Suprapubic skin (tissue), 4 donors: ENCODE measurements around the gene METTL1. TPM values are rescaled to one million over a fixed set of nuclear protein-coding genes. Genes with fewer than 3 reads are reported as not detected.
A peak's percentile ranks its signal among the peaks of the same experiment; 100 is the strongest.

Experiments
- DNase-seq, 2 donors: peaks; one replicate each; pipeline ENCODE4 v3.0.0-alpha.2; 2019; ENCODE audit warnings: low spot score in 2 of 2
- H3K27ac ChIP-seq: fragments of 200-600 bp; sonication (generic); one replicate; pipeline ENCODE4 v1.5.1; 2019
- H3K27me3 ChIP-seq: fragments of 200-600 bp; sonication (generic); one replicate; pipeline ENCODE4 v1.5.1; 2019
- H3K36me3 ChIP-seq: fragments of 200-600 bp; sonication (generic); one replicate; pipeline ENCODE4 v1.5.1; 2019
- H3K4me1 ChIP-seq: fragments of 200-600 bp; sonication (generic); one replicate; pipeline ENCODE4 v1.5.1; 2019
- H3K4me3 ChIP-seq: fragments of 200-600 bp; sonication (generic); one replicate; pipeline ENCODE4 v1.5.1; 2019; ENCODE audit warnings: mild to moderate bottlenecking
- H3K9me3 ChIP-seq: fragments of 200-600 bp; sonication (generic); one replicate; pipeline ENCODE4 v1.5.1; 2019
- CTCF ChIP-seq, 2 donors: fragments of 200-600 bp in 1 of 2; fragments of 450-650 bp in 1 of 2; sonication (generic) in 1 of 2; IDR thresholded peaks; one replicate each; pipeline ENCODE4 v1.5.1; 2016 to 2019; ENCODE audit warnings: antibody characterized with exemption in 2 of 2, mild to moderate bottlenecking in 1 of 2, moderate library complexity in 1 of 2
- EP300 ChIP-seq: sonication (generic); formaldehyde crosslinking; IDR thresholded peaks from one replicate; pipeline ENCODE4 v1.6.1; 2017; ENCODE audit warnings: antibody characterized with exemption
- POLR2A ChIP-seq, 2 donors: fragments of 450-650 bp; IDR thresholded peaks; one replicate each; pipeline ENCODE4 v1.6.1; 2017; ENCODE audit warnings: antibody characterized with exemption in 2 of 2, mild to moderate bottlenecking in 2 of 2, moderate library complexity in 2 of 2
- POLR2AphosphoS5 ChIP-seq, 3 donors: sonication (generic); formaldehyde crosslinking; IDR thresholded peaks; one replicate each; pipeline ENCODE4 v1.6.1; 2017; ENCODE audit warnings: antibody characterized with exemption in 3 of 3
- WGBS: methylation state at CpG from one replicate; pipeline ENCODE4 v1.1.5; 2018; 5-methylcytosine and 5-hydroxymethylcytosine counted together
- total RNA-seq, 4 donors: library from RNA; depleted of rRNA; stranded (reverse); fragments of >200 nt; gene quantifications; one replicate each; pipeline ENCODE4 v1.1.0, GENCODE V29; 2016

METTL1 gene
- total RNA-seq, 4 donors from 2014 or later, result 9.1 to 24.1 (median 16.4) TPM

DNA sequence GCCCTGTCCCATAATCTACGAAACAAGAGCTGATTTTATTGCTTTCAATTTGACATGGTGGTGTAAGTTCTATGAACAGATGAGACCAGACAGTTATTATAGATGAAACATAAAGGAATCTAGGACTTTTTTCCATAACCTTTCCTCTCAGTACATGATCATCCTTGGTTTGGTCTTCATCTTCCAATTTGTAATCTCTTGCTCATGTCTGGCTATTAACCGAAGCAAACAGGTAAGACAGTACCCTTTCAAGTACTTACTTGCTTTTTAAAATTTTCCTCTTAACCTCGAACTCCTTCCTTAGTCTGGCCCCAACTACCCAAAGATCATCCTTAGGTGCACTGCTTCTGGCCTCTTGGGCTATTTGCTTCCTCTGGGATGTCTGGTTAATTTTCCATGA lies 25.9 kb downstream of the METTL1 start:
- DNase-seq, result no peak
- Histone ChIP-seq H3K9me3 (no peaks in the 10 kb centered on the region), H3K36me3 (peaks cover 33% of the 10 kb centered on the region), H3K4me3 (peak overlapping the region; percentile 85), H3K4me1 (peaks cover 26% of the 10 kb centered on the region), H3K27me3 (peaks cover 3% of the 10 kb centered on the region), H3K27ac (no peak overlapping the region)
- TF ChIP-seq CTCF (IDR thresholded peaks at IDR 0.05) (no peak), EP300 (no peak), POLR2A (IDR thresholded peaks at IDR 0.05) (no peak), POLR2AphosphoS5 (IDR thresholded peaks at IDR 0.05) (no peak)
- 73% methylated on average over 3 of the region's 3 CpGs for WGBS

- TF ChIP-seq POLR2A (IDR thresholded peaks at IDR 0.05), result no peak
- TF ChIP-seq CTCF (IDR thresholded peaks at IDR 0.05), result no peak
- no peak for TF ChIP-seq EP300
- TF ChIP-seq POLR2AphosphoS5 (IDR thresholded peaks at IDR 0.05), result no peak
- H3K27me3 ChIP-seq, result peaks cover 3% of the 10 kb centered on the region
- H3K4me3 ChIP-seq, result peak overlapping the region; percentile 85
- peaks cover 32% of the 10 kb centered on the region for H3K36me3 ChIP-seq
- peaks cover 24% of the 10 kb centered on the region for H3K4me1 ChIP-seq
- WGBS, result 35% methylated on average over 8 of the region's 8 CpGs
- no peak for DNase-seq
- H3K9me3 ChIP-seq, result no peaks in the 10 kb centered on the region
- H3K27ac ChIP-seq, result peak overlapping the region; percentile 97
These were observed 26.4 kb downstream of the METTL1 start for GRCh38 chr12:57745485-57745881.

- Histone ChIP-seq H3K36me3 (peaks cover 29% of the 10 kb centered on the region), H3K27me3 (peaks cover 8% of the 10 kb centered on the region), H3K27ac (peak within 1 kb of the TSS; percentile 97), H3K9me3 (no peaks in the 10 kb centered on the region), H3K4me3 (peak within 1 kb of the TSS; percentile 85), H3K4me1 (peaks cover 24% of the 10 kb centered on the region)
- no peak for TF ChIP-seq EP300
- no peak for TF ChIP-seq CTCF (IDR thresholded peaks at IDR 0.05)
- TF ChIP-seq POLR2AphosphoS5 (IDR thresholded peaks at IDR 0.05), result peak in 1 of 3 donors; percentile 35
- no peak for TF ChIP-seq POLR2A (IDR thresholded peaks at IDR 0.05)
- peak; percentile 98 to 99 for DNase-seq
- WGBS, result under 1% methylated on average over 28 of the region's 29 CpGs
These were observed 27.0 kb downstream of the METTL1 start, which contains the start of gene TSPAN31 for GRCh38 chr12:57744777-57745484. TSS of gene TSPAN31 (plus strand) at chr12:57745039. CDS start at chr12:57745155, 116 bp downstream.

DNA sequence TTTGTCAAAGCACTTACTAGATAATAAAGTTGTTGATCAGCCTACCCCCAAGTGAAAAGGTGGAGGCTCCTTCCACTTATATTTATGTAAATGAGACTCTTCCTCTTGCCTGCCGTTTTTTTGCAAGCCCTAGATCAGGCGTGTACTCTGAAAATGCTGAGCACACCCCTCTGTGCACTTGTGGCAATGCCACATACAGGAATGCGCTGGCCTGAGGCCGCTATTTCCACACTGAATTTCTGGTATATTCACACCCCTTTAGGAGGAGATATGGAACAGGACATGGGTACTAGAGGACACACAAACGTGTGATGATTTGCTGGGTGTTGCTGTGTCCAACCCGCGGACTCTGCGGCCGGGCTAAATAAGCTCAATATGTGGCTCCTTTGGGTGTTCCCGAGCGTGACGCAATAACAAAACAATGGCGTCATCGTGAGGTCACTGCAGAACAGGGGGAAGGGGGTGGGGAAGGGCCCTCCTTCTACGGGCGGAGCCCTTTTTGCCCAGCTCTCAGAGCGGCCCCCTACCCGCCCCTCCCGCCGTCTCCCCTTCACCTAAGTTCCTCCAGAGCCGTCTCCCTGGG lies 27.6 kb downstream of the METTL1 start:
- TF ChIP-seq CTCF (IDR thresholded peaks at IDR 0.05) (no peak), POLR2A (IDR thresholded peaks at IDR 0.05) (no peak), EP300 (no peak), POLR2AphosphoS5 (IDR thresholded peaks at IDR 0.05) (peak in 1 of 3 donors; percentile 22)
- Histone ChIP-seq H3K4me3 (peak overlapping the region; percentile 85), H3K27me3 (peaks cover 15% of the 10 kb centered on the region), H3K27ac (peak overlapping the region; percentile 97), H3K9me3 (no peaks in the 10 kb centered on the region), H3K4me1 (peaks cover 24% of the 10 kb centered on the region), H3K36me3 (peaks cover 29% of the 10 kb centered on the region)
- 6% methylated on average over 10 of the region's 21 CpGs for WGBS
- DNase-seq, result peak; percentile 92 to 94

- no peak for DNase-seq
- H3K36me3 ChIP-seq, result peaks cover 24% of the 10 kb centered on the region
- no peaks in the 10 kb centered on the region for H3K9me3 ChIP-seq
- WGBS, result 86% methylated on average over 2 of the region's 2 CpGs
- no peak for TF ChIP-seq POLR2A (IDR thresholded peaks at IDR 0.05)
- TF ChIP-seq EP300, result no peak
- no peak for TF ChIP-seq POLR2AphosphoS5 (IDR thresholded peaks at IDR 0.05)
- no peak for TF ChIP-seq CTCF (IDR thresholded peaks at IDR 0.05)
- peaks cover 20% of the 10 kb centered on the region for H3K27me3 ChIP-seq
- H3K4me3 ChIP-seq, result peak overlapping the region; percentile 85
- peaks cover 28% of the 10 kb centered on the region for H3K4me1 ChIP-seq
- H3K27ac ChIP-seq, result peak overlapping the region; percentile 97
These were observed 28.1 kb downstream of the METTL1 start for GRCh38 chr12:57743769-57744168.
